Fibroblast of pulmonary artery (primary cell): Measurements from ENCODE around the gene ARAP3.

Source experiments
- DNase-seq: peaks from one replicate; pipeline ENCODE4 v3.0.0-alpha.2; 2010; ENCODE audit warnings: low read depth
- H3K4me3 ChIP-seq: replicated peaks from 2 replicates; pipeline ENCODE4 v1.5.1; 2011; ENCODE audit warnings: low read depth, mild to moderate bottlenecking, control low read depth, low read length, moderate library complexity
- TF ChIP-seq, protein P1 (sequence below): IDR thresholded peaks from 2 replicates; pipeline ENCODE4 v1.5.1; 2011; ENCODE audit warnings: mild to moderate bottlenecking, control low read depth, low read length, inconsistent platforms; ENCODE audit errors: missing control alignments

The ARAP3 gene

DNA sequence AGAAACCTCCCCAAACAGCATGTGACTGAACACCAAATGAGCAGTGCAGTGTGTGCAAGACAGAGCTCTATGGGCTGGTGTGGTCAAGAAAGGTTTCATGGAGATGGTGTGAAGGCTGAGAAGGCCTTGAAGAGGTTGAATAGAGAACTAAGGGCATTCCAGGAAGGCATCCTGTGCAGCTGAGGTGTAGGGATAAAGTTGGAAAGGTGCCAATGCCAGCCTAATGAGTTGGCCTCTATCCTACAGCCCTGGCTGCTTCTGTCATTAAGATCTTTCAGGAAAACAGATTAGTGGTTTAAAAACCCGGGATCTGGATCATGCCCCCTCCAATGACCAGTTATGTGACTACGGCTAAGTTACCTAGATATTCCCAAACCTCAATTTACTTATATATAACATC, 49.4 kb downstream of the ARAP3 start:
- H3K4me3 ChIP-seq = no peak overlapping the region
- TF ChIP-seq, protein P1, sequence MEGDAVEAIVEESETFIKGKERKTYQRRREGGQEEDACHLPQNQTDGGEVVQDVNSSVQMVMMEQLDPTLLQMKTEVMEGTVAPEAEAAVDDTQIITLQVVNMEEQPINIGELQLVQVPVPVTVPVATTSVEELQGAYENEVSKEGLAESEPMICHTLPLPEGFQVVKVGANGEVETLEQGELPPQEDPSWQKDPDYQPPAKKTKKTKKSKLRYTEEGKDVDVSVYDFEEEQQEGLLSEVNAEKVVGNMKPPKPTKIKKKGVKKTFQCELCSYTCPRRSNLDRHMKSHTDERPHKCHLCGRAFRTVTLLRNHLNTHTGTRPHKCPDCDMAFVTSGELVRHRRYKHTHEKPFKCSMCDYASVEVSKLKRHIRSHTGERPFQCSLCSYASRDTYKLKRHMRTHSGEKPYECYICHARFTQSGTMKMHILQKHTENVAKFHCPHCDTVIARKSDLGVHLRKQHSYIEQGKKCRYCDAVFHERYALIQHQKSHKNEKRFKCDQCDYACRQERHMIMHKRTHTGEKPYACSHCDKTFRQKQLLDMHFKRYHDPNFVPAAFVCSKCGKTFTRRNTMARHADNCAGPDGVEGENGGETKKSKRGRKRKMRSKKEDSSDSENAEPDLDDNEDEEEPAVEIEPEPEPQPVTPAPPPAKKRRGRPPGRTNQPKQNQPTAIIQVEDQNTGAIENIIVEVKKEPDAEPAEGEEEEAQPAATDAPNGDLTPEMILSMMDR = no peak
- DNase-seq = no peak

DNA sequence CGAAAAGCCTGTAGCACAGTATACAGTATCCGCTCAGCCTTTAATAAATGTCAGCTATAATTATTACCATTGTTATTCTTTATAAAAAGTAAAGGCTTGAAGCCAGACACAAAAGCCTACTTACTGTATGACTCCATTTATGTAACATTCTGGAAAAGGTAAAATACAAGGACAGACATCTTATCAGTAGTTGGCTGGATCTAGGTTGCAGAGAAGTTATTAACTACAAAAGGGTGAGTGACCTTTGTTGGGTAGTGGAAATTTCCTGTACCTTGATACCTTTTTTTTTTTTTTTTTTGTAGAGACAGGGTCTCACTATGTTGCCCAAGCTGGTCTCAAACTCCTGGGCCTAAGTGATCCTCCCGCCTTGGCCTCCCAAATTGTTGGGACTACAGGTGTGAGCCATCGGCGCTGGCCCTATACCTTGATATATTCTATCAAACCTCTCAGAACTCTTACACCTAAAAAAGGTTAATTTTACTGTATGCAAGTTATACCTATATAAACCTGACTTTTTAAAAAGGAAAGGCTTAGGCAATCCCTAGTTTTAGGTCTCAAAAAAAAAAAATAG, 51.4 kb downstream of the ARAP3 start:
- no peak overlapping the region for H3K4me3 ChIP-seq
- no peak for DNase-seq
- TF ChIP-seq, protein P1 = no peak

DNA sequence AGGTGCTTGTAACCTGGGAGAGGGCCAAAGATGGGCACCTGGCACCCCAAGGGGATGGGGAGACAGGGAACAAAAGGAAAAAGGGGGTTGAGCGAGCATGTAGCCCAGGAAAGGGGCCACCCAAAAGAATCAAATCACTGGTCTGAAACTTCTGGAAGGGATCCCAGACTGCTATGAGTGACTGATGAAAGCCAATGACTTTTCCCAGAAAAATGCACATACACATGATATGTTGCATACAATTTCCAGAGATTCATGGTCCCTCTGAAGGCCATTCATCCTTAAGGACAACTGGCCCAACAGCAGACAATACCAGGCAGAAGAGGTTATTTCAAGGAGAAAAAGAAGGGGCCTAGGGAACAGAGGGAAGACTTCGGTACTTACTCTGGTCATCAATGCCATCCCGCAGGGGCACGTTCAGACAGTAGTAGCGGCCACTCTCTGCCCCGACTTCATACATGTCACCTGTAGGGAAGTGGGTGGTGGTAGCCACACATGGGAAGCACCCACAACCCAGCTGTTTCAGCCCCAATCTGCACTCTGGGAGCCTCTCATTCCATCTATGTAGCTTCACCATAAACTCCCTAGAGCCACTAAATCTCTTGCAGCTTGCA, 53.7 kb downstream of the ARAP3 start:
- H3K4me3 ChIP-seq = no peak overlapping the region
- DNase-seq = no peak
- TF ChIP-seq, protein P1 = no peak

DNA sequence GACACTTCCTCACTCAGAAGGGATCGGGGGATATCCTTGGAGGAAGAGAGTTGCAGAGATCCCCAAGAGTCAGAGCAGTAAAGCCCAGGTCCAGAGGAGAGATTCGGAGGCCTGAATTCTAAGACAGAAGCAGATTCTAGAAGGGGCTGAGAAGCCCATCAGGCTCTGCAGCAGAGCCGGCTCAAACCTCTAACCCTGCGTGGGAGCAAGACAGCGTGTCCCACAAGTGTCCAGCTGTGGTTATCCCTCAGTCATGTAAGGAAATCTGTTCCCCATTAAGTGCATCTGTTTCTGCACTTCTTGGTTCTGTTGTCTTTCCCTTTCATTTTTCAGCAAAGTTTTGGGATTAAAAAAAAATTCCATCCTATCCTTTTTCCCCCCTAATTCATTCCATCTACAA, 58.4 kb downstream of the ARAP3 start:
- H3K4me3 ChIP-seq = no peak overlapping the region
- TF ChIP-seq, protein P1 = no peak
- DNase-seq = no peak

DNA sequence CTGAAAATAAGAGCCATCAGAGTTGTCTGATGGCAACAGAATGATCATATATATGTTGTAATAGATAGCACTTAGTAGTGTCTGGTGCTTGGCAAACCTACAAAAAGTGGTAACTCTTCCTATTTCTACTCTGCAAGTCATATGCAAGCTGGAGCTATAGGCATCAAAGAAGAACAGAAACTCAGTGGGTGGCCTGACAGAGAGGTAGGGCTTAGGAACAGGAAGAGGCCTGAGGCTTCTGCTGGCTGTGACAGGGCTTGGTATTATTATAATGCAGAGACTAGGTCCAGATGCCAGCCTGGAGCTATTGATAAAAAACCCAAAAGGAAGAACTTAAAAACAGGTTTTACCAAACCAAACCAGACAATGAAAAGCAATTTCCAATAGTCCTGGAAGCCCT, 58.8 kb downstream of the ARAP3 start:
- no peak for DNase-seq
- no peak overlapping the region for H3K4me3 ChIP-seq
- TF ChIP-seq, protein P1 = no peak

DNA sequence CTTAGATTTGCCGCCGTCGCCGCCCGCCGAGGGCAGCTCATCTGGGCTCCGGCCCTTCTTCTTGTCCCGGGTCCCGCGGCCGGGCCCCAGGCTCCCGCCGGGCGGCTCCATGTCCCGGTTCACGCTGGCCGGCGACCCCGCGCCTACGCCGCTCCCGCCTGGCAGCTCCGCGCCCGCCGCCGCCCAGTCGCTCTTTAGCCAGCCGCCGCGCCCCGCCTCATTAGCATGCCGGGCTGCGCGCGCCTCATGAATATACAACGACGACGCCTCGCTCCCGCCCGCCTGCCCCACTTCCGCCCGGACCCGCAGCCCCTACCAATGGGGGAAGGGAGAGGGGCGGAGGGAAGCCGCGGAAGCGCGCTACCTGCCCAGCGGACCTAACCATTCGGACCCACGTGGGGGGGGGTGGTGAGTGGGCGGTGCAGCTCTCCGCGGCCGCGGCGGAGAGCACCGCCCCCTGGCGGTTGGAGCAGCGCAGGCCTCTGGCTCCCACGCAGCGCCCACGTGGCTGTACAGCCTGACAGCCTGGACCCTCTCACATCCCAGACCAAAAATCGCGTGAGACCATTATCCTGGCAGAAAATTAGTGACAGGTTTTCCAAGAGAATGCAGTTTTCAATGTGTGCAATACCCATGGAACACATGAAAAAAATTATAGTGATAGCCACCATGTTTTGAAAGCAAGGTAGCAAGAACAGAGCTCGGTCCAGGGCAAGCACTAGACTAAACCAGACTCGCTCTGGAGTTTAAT, 63.1 kb downstream of the ARAP3 start, which contains the start of gene DIAPH1:
DIAPH1 (minus strand) TSS at position 197 of the 751 bp plus-strand sequence; CDS start at position 111, 86 bp downstream.
- TF ChIP-seq, protein P1 = peak; percentile 86
- H3K4me3 ChIP-seq = peak within 1 kb of the TSS; percentile 85
- peak; percentile 97 for DNase-seq
